ENCODE results near the gene SPEM1.

Gene SPEM1, protein sequence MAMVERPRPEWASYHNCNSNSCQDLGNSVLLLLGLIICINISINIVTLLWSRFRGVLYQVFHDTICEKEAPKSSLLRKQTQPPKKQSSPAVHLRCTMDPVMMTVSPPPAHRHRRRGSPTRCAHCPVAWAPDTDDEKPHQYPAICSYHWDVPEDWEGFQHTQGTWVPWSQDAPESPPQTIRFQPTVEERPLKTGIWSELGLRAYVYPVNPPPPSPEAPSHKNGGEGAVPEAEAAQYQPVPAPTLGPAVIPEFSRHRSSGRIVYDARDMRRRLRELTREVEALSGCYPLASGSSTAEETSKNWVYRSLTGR

DNA sequence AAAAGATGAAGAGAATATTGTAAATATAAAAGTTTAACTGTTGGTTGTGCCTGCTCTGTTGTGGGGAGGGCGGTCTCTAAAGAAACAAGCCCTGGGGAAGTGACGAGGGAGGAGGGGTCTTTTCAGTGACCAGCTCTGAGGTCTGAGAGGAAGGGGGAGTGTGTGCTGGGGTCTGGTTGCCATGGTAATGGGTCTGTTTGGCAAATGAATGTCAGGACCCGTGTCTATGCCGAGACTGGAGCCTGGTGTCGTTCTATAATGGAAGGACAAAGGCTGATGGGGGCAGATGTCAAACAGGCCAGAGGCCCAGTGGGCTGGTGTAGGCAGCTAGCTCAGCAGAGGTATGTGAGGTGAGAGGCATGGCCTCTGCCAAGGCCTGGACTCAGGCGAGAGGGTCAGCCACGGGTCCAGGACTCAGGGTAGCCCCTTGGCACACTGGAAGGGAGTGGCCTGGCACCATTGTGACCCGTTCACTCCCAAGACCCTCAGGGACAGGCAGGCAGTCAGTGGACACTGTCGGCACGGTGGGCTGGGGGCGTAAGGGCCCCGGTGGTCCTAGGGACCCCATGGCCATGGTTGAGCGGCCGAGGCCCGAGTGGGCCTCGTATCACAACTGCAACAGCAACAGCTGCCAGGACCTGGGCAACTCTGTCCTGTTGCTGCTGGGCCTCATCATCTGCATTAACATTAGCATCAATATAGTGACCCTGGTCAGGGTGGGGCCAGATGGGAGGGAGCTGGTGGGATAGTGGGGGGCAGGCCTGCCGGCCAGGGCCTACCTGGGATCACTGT lies at the start of gene SPEM1:
Gene SPEM1 (plus strand): TSS at position 506 of the 792 bp plus-strand sequence. CDS start 61 bp downstream, at position 567.
- DNase-seq: no peak

DNA sequence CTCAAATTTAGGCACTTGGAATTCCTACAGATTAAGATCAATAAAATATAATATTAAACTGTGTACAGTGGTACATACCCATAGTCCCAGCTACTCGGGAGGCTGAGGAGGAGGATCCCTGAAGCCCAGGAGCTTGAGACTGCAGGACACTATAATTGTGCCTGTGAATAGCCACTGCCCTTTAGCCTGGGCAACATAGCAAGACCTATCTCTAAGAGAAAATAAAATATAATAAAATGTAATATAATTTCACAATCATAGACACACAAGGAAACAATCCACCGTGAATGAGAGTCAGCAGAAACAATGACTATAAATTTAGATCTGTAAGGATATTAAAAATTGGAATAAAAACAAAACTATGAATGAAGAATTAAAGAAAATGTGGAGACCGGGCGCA lies 49.3 kb upstream of the SPEM1 start:
- no peak for DNase-seq

- no peak for DNase-seq
These were observed 45.8 kb upstream of the SPEM1 start for GRCh38 chr17:7374353-7374752.

DNA sequence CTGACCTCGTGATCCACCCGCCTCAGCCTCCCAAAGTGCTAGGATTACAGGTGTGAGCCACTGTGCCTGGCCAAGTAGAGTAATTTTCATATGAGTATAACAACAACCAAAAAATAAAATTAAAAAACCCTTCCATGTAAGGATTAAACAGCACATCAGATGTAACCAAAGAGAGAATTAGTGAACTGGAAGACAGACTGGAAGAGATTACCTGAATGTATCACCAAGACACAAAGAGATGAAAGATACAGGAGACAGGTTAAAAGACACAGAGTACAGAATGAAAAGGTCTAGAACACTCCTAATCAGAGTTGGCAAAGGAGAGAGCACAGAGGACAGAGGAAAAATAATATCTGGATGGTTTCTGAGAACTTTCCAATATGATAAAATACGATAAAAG lies 41.0 kb upstream of the SPEM1 start:
- no peak for DNase-seq

GRCh38 chr17:7380321-7380720 lies 39.8 kb upstream of the SPEM1 start:
- peak; percentile 50 for DNase-seq

- DNase-seq: peak; percentile 30
These were observed 39.1 kb upstream of the SPEM1 start, which contains the start of gene TNK1 for GRCh38 chr17:7380855-7381683. Gene TNK1, plus strand, starts transcription at chr17:7381089. Its CDS starts 1,838 bp downstream, at chr17:7382927.

GRCh38 chr17:7382901-7383300 lies 37.2 kb upstream of the SPEM1 start:
- DNase-seq: no peak

DNA sequence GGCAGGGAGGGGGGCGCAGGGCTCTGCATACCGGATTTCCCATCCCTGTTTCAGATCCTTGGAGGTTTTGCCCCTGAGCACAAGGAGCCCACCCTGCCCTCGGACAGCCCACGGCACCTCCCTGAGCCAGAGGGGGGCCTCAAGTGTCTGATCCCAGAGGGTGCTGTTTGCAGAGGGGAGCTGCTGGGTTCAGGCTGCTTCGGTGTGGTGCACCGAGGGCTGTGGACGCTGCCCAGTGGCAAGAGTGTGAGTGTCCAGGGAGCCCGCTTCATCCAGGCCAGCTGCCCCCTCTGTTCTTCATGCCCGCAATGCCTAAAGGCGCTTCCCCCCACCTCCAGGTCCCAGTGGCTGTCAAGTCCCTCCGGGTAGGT lies 36.8 kb upstream of the SPEM1 start:
- no peak for DNase-seq

GRCh38 chr17:7383742-7384488 lies 36.2 kb upstream of the SPEM1 start:
- peak; percentile 62 for DNase-seq

- no peak for DNase-seq
These were observed 35.5 kb upstream of the SPEM1 start for GRCh38 chr17:7384489-7385081.

DNA sequence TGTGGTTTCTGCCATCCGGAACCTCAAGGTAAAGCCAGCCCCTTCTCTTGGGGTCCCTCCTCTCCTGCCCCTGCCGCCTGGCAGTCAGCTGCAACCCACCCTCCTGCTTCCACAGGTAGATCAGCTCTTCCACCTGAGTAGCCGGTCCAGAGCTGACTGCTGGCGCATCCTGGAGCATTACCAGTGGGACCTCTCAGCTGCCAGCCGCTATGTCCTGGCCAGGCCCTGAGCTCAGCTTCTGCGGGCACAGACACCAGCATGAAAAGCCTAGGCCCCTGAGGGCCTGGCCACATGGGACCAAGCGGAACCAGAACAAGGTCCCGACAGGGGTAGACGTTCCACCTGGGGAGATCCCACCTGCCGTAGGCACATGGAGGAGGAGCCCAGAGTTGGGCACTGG lies 31.3 kb upstream of the SPEM1 start:
- no peak for DNase-seq

DNA sequence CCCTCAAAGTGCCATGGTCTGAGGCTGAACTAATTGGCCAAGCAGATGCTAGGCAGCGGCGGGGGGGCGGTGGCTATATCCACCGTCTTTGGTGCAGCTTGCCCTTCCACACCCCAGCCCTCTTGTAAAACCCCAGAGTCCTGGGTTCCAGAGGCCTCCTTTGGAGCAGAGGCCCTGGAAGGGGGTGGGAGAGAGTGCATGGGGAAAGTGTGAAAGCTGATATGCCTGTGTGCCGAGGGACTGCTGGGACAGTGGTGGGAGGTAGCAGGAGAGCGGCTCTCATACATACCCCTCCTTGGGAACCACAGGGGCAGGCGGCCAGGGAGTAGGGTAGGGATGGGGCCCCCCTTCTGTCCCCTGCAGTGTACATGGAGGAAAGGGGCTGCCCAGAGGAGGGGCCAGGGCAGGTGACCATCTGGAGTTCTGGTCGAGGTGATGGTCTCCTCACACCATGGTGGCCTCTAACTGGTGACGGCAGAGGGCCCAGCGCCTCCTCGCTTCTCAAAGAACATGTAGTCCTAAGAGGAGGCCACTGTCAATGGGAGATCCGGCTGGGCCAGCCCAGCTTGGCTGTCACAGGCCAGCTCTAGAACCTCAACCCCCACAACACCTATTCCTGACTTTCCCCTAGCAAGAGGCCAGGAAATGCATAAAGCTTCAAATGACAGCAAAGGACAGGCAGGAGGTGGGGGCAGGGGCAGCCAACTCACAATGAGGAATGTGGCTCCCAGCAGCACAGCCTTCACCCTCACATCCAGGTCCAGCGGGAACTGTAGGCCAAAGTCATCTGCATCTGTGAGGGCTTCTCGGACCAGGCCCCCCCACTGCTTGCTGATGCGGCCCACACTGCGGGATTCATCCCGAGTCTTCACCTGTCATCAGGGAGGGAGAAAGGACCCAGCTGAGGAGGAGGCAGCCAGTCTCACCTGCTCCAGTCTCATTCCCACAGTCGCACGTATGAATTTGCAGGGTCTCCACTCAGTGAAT lies 29.9 kb upstream of the SPEM1 start:
- no peak for DNase-seq

DNA sequence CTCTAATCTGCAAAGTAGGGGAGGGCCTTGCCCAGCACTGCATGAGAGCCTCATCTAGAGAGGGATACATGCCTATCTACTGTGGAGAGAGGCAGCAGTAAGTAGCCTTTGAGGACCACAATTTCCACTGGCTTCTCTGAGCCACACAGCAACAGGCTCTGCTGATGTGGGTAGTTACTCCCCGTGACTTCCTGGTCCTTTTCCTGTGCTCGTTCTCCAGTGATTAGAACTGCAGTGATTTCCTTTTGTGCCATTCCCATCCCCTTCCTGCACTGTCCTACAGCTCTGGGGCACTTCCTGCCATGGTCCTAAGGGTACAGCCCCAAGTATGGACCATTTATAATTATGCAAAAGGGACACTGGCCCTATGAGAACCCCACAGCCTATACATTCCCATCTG lies 28.8 kb upstream of the SPEM1 start:
- DNase-seq: no peak

GRCh38 chr17:7392696-7393612 lies 27.2 kb upstream of the SPEM1 start:
- DNase-seq: no peak

- DNase-seq: no peak
These were observed 26.3 kb upstream of the SPEM1 start for GRCh38 chr17:7393613-7394451.

DNA sequence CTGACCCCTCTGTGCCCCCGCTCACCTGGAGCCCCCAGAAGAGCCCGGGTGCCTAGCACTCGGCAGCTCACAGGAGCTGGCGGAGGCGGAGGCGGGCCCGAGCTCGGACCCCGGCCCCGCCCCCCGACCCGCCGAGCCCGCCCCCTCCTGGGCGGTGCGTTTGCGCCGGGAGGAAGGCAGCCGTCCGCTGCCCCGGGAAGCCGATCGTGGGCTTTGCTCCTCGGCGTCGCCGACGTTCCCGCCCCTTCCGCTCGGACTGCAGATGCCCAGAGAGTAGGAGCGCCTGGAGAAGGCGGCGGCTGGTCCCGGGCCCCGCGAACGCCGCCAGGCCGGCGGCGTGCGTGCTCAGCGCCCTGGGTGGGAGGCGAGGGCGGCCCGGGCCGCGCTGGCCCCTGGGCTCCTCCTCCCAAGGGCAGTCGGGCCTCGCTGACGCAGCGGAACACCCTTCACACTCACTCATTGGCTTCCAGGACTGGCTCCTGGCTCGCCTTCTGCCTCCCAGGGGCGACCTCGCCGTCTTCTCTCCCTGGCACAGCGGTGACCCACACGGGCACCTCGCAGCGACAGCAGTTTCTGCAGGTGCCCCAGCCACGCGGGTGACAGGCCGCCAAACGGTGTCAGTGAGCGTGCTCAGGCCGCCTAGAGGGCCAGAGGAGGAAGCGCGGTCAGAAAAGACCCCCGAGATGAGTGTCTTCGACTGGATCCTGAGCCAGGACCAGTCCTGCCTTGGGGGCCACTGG lies 25.5 kb upstream of the SPEM1 start, which contains the start of gene PLSCR3:
Gene PLSCR3 (minus strand): TSS at position 74 of the 740 bp plus-strand sequence. CDS start 415 bp downstream, outside the sequence.
- peak; percentile 94 for DNase-seq

DNA sequence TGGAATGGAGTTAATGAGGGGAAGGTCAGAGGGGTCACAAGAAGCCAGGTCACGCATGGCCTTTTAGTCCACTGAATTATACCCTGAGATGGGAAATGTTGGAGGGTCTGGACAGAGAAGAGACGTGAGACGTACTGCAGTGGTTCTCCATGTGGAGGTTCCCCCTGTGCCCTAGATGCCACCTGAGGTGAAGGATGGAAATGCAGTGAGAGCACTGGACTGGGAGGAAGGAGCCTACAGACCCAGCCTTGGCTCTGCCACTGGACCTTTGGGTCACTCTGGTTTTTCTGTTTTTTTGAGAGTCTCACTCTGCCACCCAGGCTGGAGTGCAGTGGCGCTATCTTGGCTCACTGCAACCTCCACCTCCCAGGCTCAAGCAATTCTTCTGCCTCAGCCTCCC lies 24.0 kb upstream of the SPEM1 start:
- DNase-seq: no peak

GRCh38 chr17:7398612-7399011 lies 21.5 kb upstream of the SPEM1 start:
- DNase-seq: peak; percentile 3
